K562 (cell line): ENCODE measurements around the gene DOK3. TPM values are rescaled to one million over a fixed set of nuclear protein-coding genes. Genes with fewer than 3 reads are reported as not detected.

Source experiments
- ATAC-seq: fragments of 200-7000 bp; cut with Tn5 transposase; 3 replicates; pipeline ENCODE4 v1.9.1; 2020; ENCODE audit warnings: moderate library complexity
- BruUV-seq: library from RNA; stranded (reverse); fragments of 400-500 nt; replicated peaks from 2 replicates; lab custom pipeline; 2021; lab: Mats Ljungman, UMichigan
- CTCF ChIA-PET: fragments of 300-600 bp; formaldehyde crosslinking; extraction: SDS; loops from one replicate; lab custom pipeline; 2021; ENCODE audit warnings: low intra/inter-chr PET ratio; lab: Yijun Ruan, JAX
- POLR2A ChIA-PET: fragments of 300-600, 350-650 bp; sonication (Branson Sonifier 250); formaldehyde crosslinking; extraction: SDS; loops from one replicate; lab custom pipeline; 2021; ENCODE audit warnings: antibody characterized with exemption, inconsistent platforms; lab: Yijun Ruan, JAX
- DNase-seq, 4 experiments: peaks; one replicate each; pipeline versions ENCODE4 v3.0.0 to v3.0.0-alpha.2; 2011 to 2018; ENCODE audit warnings: low spot score in 3 of 4, mixed read lengths in 3 of 4; ENCODE audit errors: extremely low read depth in 1 of 4
- FAIRE-seq: peaks from 2 replicates; lab custom pipeline; 2011; peaks lifted over from hg19 to GRCh38; lab: Jason Lieb, UNC
- H2AFZ ChIP-seq: 2 replicates; pipeline ENCODE4 v1.6.0; 2011; ENCODE audit warnings: low read depth, low read length, control low read depth, inconsistent platforms
- H3K27ac ChIP-seq: fragments of 200-600 bp; 3 replicates; pipeline ENCODE4 v1.8.0; 2011; ENCODE audit warnings: low read depth, mild to moderate bottlenecking, control low read depth, inconsistent platforms, low read length, moderate library complexity, mixed read lengths; ENCODE audit errors: extremely low read depth
- H3K27me3 ChIP-seq, 2 experiments: fragments of 300-600 bp in 1 of 2; 2 replicates in 1 of 2; 3 replicates in 1 of 2; pipeline versions ENCODE4 v1.6.0 to v1.8.0; 2011; ENCODE audit warnings: inconsistent platforms in 2 of 2, low read length in 2 of 2, mild to moderate bottlenecking in 1 of 2, mixed read lengths in 1 of 2, moderate library complexity in 1 of 2; ENCODE audit not compliant: control insufficient read depth in 2 of 2, insufficient read depth in 2 of 2
- H3K36me3 ChIP-seq: fragments of 300-600 bp; 3 replicates; pipeline ENCODE4 v1.8.0; 2011; ENCODE audit warnings: mild to moderate bottlenecking, low read length, inconsistent platforms; ENCODE audit not compliant: control insufficient read depth, insufficient read depth
- H3K4me1 ChIP-seq, 2 experiments: fragments of 200-600 bp in 1 of 2; replicated peaks in 1 of 2; 2 replicates in 1 of 2; 3 replicates in 1 of 2; pipeline versions ENCODE4 v1.5.1 to v1.8.0; 2011; ENCODE audit warnings: inconsistent platforms in 2 of 2, low read length in 2 of 2, mild to moderate bottlenecking in 1 of 2, mixed read lengths in 1 of 2, moderate library complexity in 1 of 2; ENCODE audit not compliant: control insufficient read depth in 2 of 2, insufficient read depth in 2 of 2
- H3K4me2 ChIP-seq: 2 replicates; pipeline ENCODE4 v1.6.1; 2011; ENCODE audit warnings: low read length, control low read depth, inconsistent platforms, mixed read lengths; ENCODE audit not compliant: insufficient read depth
- H3K4me3 ChIP-seq: fragments of 200-600 bp; sonication (generic), shearing (Covaris generic); 2 replicates; pipeline ENCODE4 v1.5.1; 2016; ENCODE audit warnings: control low read depth, inconsistent platforms
- H3K79me2 ChIP-seq: fragments of 200-600 bp; 3 replicates; pipeline ENCODE4 v1.8.0; 2011; ENCODE audit warnings: low read length, inconsistent platforms; ENCODE audit not compliant: control insufficient read depth, insufficient read depth
- H3K9ac ChIP-seq, 2 experiments: 2 replicates each; pipeline versions ENCODE4 v1.6.0 to v1.6.1; 2011; ENCODE audit warnings: low read depth in 2 of 2, low read length in 2 of 2, control low read depth in 1 of 2, inconsistent platforms in 1 of 2, mild to moderate bottlenecking in 1 of 2, mixed read lengths in 1 of 2; ENCODE audit not compliant: insufficient read depth in 1 of 2
- H3K9me1 ChIP-seq: one replicate; pipeline ENCODE4 v1.6.0; 2011; ENCODE audit warnings: inconsistent platforms, mild to moderate bottlenecking, low read length, moderate library complexity; ENCODE audit not compliant: control insufficient read depth, insufficient read depth
- H3K9me3 ChIP-seq: replicated peaks from 2 replicates; pipeline ENCODE4 v1.5.1; 2011; ENCODE audit warnings: low read depth, low read length, inconsistent platforms; ENCODE audit not compliant: control insufficient read depth, insufficient read depth
- H4K20me1 ChIP-seq: replicated peaks from 2 replicates; pipeline ENCODE4 v1.6.1; 2011; ENCODE audit warnings: low read length, inconsistent platforms, mixed read lengths; ENCODE audit not compliant: control insufficient read depth, insufficient read depth
- CTCF ChIP-seq, 3 experiments: IDR thresholded peaks in 2 of 3; conservative IDR thresholded peaks in 1 of 3; 2 replicates each; pipeline ENCODE4 v1.5.1; 2011 to 2012; ENCODE audit warnings: low read length in 3 of 3, mild to moderate bottlenecking in 3 of 3, control low read depth in 2 of 3, improper control_type of control experiment in 1 of 3, inconsistent platforms in 1 of 3, low read depth in 1 of 3, mixed read lengths in 1 of 3, moderate library complexity in 1 of 3; ENCODE audit not compliant: insufficient read depth in 2 of 3
- HNRNPLL ChIP-seq: fragments of 200-400 bp; formaldehyde crosslinking; IDR thresholded peaks from 2 replicates; pipeline ENCODE4 v1.6.1; 2017; ENCODE audit warnings: low read length, low read depth, mild to moderate bottlenecking; ENCODE audit not compliant: poor library complexity, severe bottlenecking
- POLR2AphosphoS5 ChIP-seq: IDR thresholded peaks from 2 replicates; pipeline ENCODE4 v1.6.1; 2011; ENCODE audit warnings: mild to moderate bottlenecking, low read depth, low read length, moderate library complexity; ENCODE audit not compliant: control insufficient read depth, insufficient read depth
- POLR2G ChIP-seq: fragments of 200-400 bp; formaldehyde crosslinking; IDR thresholded peaks from 2 replicates; pipeline ENCODE4 v1.6.1; 2017; ENCODE audit warnings: low read depth, mild to moderate bottlenecking, antibody characterized with exemption, low read length, moderate library complexity
- RBFOX2 ChIP-seq: fragments of 200-400 bp; formaldehyde crosslinking; IDR thresholded peaks from 2 replicates; pipeline ENCODE4 v1.6.1; 2017; ENCODE audit warnings: low read depth, mild to moderate bottlenecking, low read length, moderate library complexity
- ZBTB33 ChIP-seq: sonication (generic); formaldehyde crosslinking; IDR thresholded peaks from 2 replicates; pipeline ENCODE4 v1.8.1; 2023; ENCODE audit warnings: mild to moderate bottlenecking, missing genetic modification reagents
- ZNF511 ChIP-seq: sonication (generic); formaldehyde crosslinking; IDR thresholded peaks from 2 replicates; pipeline ENCODE4 v1.8.0; 2022; ENCODE audit warnings: mild to moderate bottlenecking, missing genetic modification reagents
- WGBS: fragments of 100-300 bp; shearing (Covaris generic); methylation state at CpG from one replicate; pipeline ENCODE4 v1.1.6; 2016; ENCODE audit warnings: low coverage, mixed read lengths; ENCODE audit not compliant: insufficient coverage; ENCODE audit errors: missing lambda C conversion rate; 5-methylcytosine and 5-hydroxymethylcytosine counted together
- in situ Hi-C: fragments of 300-500 bp; cut with MboI; formaldehyde crosslinking; loops from 4 replicates; pipeline ENCODE4 v1.15.0; 2018; ENCODE audit warnings: inconsistent platforms, mixed read lengths
- intact Hi-C: fragments of 100-400 bp; cut with micrococcal nuclease; formaldehyde crosslinking; loops from 2 replicates; pipeline ENCODE4 v1.14.2; 2022
- polyA plus RNA-seq, 8 experiments: library from polyadenylated mRNA; depleted of rRNA in 4 of 8; stranded (reverse) in 5 of 8; unstranded in 3 of 8; fragments of >200 nt; fragmentation: Nextera tagmentation in 2 of 8; fragmentation: Illumina TruSeq in 1 of 8; extraction: Ambion mirVana in 2 of 8; extraction: Trizol in 1 of 8; gene quantifications; 2 replicates each; pipeline versions ENCODE4 v1.2.1 to v1.2.3, GENCODE V29; 2011 to 2014; ENCODE audit warnings: inconsistent platforms in 1 of 8, missing spikeins in 1 of 8
- total RNA-seq, 7 experiments: library from RNA; depleted of rRNA in 6 of 7; stranded (reverse); fragments of >200 nt in 6 of 7; fragmentation: Illumina TruSeq in 2 of 7; extraction: Trizol in 2 of 7; gene quantifications; 2 replicates each; pipeline versions ENCODE4 v1.2.1 to v1.2.3, GENCODE V29; 2011 to 2021; ENCODE audit warnings: low replicate concordance in 1 of 7

The DOK3 gene
- total and polyA plus RNA-seq, 9 of the 15 experiments (the other 6 are each of a cell fraction or from before 2014, with no cell fraction given): 1.3 to 23.0 (median 8.0) TPM

GRCh38 chr5:177487975-177488374, 21.7 kb downstream of the DOK3 start:
- Histone ChIP-seq H4K20me1 (peaks cover 3% of the 10 kb centered on the region; the same call in 1 of the 2 replicates), H3K4me1 (peaks cover 5 to 64% of the 10 kb centered on the region in 2 experiments), H3K4me2 (no peak overlapping the region), H3K27ac (no peak overlapping the region), H3K27me3 (no peaks in the 10 kb centered on the region), H2AFZ (no peak overlapping the region), H3K79me2 (peaks cover 3% of the 10 kb centered on the region; the same call in 1 of the 3 replicates), H3K9me1 (no peaks in the 10 kb centered on the region), H3K9ac (no peak overlapping the region), H3K4me3 (no peak overlapping the region), H3K36me3 (peaks cover 85% of the 10 kb centered on the region; the same call in 2 of the 3 replicates), H3K9me3 (no peaks in the 10 kb centered on the region)
- in situ Hi-C loops: no loop called here
- DNase-seq (no peak), FAIRE-seq (no peak), ATAC-seq (no peak)
- intact Hi-C loops: no loop called here
- WGBS: 94% methylated on average over 15 of the region's 15 CpGs
- ChIA-PET POLR2A (interaction anchor here (0.6 to 3.4 kb wide), 6 partner anchors 9 to 116 kb away, joined by 3 to 30 read pairs (median 4); partner anchors contain the start of genes DBN1 and PDLIM7), CTCF (no interaction called here)
- BruUV-seq: no TSS peak
- no peak for TF ChIP-seq HNRNPLL
- TF ChIP-seq POLR2AphosphoS5: peak; percentile 35
- peak; percentile 62 for TF ChIP-seq POLR2G
- peak; percentile 56 for TF ChIP-seq RBFOX2
- peak; percentile 41; the same call in 1 of the 2 replicates for TF ChIP-seq ZBTB33 (CRISPR knock-in tag)
- TF ChIP-seq ZNF511: no peak
- 0 out of 6 replicates have a peak, but pooled peaks of 2 of the 3 experiments have one; percentile 7 to 14 for TF ChIP-seq CTCF (IDR thresholded peaks at IDR 0.05 in 2 of 3, conservative IDR thresholded peaks at IDR 0.05 in 1 of 3; ENCODE audit: insufficient read depth in 2 of 3, low read depth in 1 of 3, low read length in 3 of 3)
